GM13976 (cell line): ENCODE data around the gene RNF41.

Source experiments
- DNase-seq: peaks from one replicate; pipeline ENCODE4 v3.0.0; 2012; ENCODE audit warnings: low spot score
- CTCF ChIP-seq: IDR thresholded peaks from 2 replicates; pipeline ENCODE4 v1.5.1; 2012; ENCODE audit warnings: borderline replicate concordance, mild to moderate bottlenecking; ENCODE audit not compliant: insufficient read depth; ENCODE audit errors: extremely low read depth, missing control alignments, control extremely low read depth
- in situ Hi-C: fragments of 300-500 bp; cut with MboI; formaldehyde crosslinking; loops from one replicate; pipeline ENCODE4 v1.12.0; 2022; ENCODE audit warnings: low sequenced_read_pairs, mixed read lengths, inconsistent platforms; ENCODE audit not compliant: unreplicated experiment

RNF41 gene

GRCh38 chr12:56256326-56256960 is 34.7 kb upstream of the RNF41 start:
- no peak for TF ChIP-seq CTCF
- in situ Hi-C loops = no loop called here
- DNase-seq = peak; percentile 26

- no peak for TF ChIP-seq CTCF
- no peak for DNase-seq
- in situ Hi-C loops = no loop called here
Observed at GRCh38 chr12:56255671-56256070, 33.9 kb upstream of the RNF41 start.

GRCh38 chr12:56253091-56253490 is 31.4 kb upstream of the RNF41 start:
- no peak for DNase-seq
- TF ChIP-seq CTCF = no peak
- in situ Hi-C loops = no loop called here

GRCh38 chr12:56252649-56253048 is 30.9 kb upstream of the RNF41 start:
- DNase-seq = no peak
- in situ Hi-C loops = no loop called here
- no peak for TF ChIP-seq CTCF

- no peak for TF ChIP-seq CTCF
- DNase-seq = no peak
- in situ Hi-C loops = no loop called here
Observed at GRCh38 chr12:56248711-56249110, 27.0 kb upstream of the RNF41 start.

GRCh38 chr12:56247923-56248322 is 26.2 kb upstream of the RNF41 start:
- no peak for DNase-seq
- in situ Hi-C loops = no loop called here
- no peak for TF ChIP-seq CTCF
